ENCODE data around the gene ITGB6. TPM values are rescaled to one million over a fixed set of nuclear protein-coding genes. Genes with fewer than 3 reads are reported as not detected.

ITGB6 gene
- total and polyA plus RNA-seq, 2 donors (not counting 1 experiment from before 2014, with no cell fraction given) = 0.01 TPM; not detected in 1

DNA sequence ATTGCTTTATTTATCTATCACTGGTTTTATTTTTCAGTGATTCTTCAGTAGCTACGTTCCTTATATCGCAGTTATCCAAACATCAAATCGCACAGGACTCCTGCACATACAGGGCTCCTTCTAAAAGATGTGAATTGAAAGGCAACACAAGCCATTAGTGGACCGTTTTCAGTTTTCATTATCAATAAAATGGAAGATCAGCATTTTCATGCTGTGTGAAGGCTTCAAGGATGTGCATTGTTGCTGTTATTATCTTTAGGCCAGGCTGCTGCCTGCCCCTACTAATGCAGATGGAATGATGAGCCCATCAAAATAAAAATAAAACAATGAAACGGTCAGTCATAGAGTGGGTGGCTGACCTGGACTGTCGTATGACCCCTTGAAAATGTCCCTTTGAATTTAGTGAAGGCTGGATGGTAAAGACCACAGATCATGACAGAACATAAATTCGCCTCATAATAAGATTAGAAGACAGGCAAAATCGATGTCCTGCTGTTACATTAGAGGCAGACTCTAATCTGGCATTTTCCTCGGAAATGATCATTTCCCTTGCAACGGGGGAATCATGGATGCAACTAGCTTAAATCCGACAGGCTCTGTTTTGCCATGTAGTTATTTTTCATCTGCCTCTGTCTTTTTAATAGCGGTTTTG is 32.9 kb downstream of the ITGB6 start:
- Histone ChIP-seq H3K4me2 (ENCODE audit: extremely low read depth, insufficient read depth, low read length) (no peak overlapping the region), H3K27ac (ENCODE audit: insufficient read depth, low read length) (no peak overlapping the region), H3K36me3 (ENCODE audit: control insufficient read depth, insufficient read depth, low read length) (no peaks in the 10 kb centered on the region), H4K20me1 (ENCODE audit: control insufficient read depth, extremely low read depth, insufficient read depth, low read length) (no peaks in the 10 kb centered on the region), H3K27me3 (ENCODE audit: control insufficient read depth, insufficient read depth, low read length) (no peaks in the 10 kb centered on the region), H3K79me2 (ENCODE audit: control insufficient read depth, insufficient read depth, low read length) (no peaks in the 10 kb centered on the region), H2AFZ (ENCODE audit: low read length) (no peak overlapping the region), H3K4me3 (replicated peaks in 1 of 4; ENCODE audit: control extremely low read depth in 1 of 4, insufficient read depth in 1 of 4, low read depth in 3 of 4, low read length in 4 of 4) (no peak overlapping the region), H3K9me3 (ENCODE audit: control insufficient read depth, insufficient read depth, low read depth, low read length) (no peaks in the 10 kb centered on the region), H3K9ac (ENCODE audit: insufficient read depth, low read length) (no peak overlapping the region), H3K4me1 (ENCODE audit: control insufficient read depth, extremely low read depth, insufficient read depth, low read length) (no peaks in the 10 kb centered on the region)
- DNase-seq (ENCODE audit: low read depth in 2 of 2) = no peak
- TF ChIP-seq, protein P1, sequence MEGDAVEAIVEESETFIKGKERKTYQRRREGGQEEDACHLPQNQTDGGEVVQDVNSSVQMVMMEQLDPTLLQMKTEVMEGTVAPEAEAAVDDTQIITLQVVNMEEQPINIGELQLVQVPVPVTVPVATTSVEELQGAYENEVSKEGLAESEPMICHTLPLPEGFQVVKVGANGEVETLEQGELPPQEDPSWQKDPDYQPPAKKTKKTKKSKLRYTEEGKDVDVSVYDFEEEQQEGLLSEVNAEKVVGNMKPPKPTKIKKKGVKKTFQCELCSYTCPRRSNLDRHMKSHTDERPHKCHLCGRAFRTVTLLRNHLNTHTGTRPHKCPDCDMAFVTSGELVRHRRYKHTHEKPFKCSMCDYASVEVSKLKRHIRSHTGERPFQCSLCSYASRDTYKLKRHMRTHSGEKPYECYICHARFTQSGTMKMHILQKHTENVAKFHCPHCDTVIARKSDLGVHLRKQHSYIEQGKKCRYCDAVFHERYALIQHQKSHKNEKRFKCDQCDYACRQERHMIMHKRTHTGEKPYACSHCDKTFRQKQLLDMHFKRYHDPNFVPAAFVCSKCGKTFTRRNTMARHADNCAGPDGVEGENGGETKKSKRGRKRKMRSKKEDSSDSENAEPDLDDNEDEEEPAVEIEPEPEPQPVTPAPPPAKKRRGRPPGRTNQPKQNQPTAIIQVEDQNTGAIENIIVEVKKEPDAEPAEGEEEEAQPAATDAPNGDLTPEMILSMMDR (conservative IDR thresholded peaks at IDR 0.05 in 1 of 2, IDR thresholded peaks at IDR 0.05 in 1 of 2; ENCODE audit: low read depth in 1 of 2, low read length in 2 of 2) = no peak
- no peak for TF ChIP-seq EZH2 (IDR thresholded peaks at IDR 0.05; ENCODE audit: low read length, missing control alignments)

DNA sequence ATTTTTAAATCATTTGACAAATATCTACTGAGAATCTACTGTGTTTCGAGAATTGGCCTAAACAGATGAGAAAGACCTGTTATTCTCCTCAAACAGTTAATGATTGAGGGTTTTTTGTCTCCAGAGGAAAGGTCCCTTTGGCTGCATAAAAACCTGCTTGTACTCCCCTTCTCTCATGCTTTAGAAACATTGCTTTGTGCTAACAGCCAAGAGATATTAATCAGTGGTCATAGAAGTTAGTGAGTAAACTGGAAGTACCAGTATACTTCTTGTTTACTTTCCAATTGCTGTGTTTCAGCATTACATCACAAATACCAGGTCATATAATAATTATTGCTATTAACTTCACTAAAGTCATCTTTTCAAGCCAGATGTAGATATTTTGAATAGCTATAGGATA is 34.1 kb downstream of the ITGB6 start:
- H3K27me3 ChIP-seq (ENCODE audit: control insufficient read depth, insufficient read depth, low read length) = no peaks in the 10 kb centered on the region
- no peak overlapping the region for H2AFZ ChIP-seq (ENCODE audit: low read length)
- H3K9me3 ChIP-seq (ENCODE audit: control insufficient read depth, insufficient read depth, low read depth, low read length) = no peaks in the 10 kb centered on the region
- H3K36me3 ChIP-seq (ENCODE audit: control insufficient read depth, insufficient read depth, low read length) = no peaks in the 10 kb centered on the region
- H4K20me1 ChIP-seq (ENCODE audit: control insufficient read depth, extremely low read depth, insufficient read depth, low read length) = no peaks in the 10 kb centered on the region
- no peaks in the 10 kb centered on the region for H3K4me1 ChIP-seq (ENCODE audit: control insufficient read depth, extremely low read depth, insufficient read depth, low read length)
- H3K4me2 ChIP-seq (ENCODE audit: extremely low read depth, insufficient read depth, low read length) = no peak overlapping the region
- no peak overlapping the region for H3K4me3 ChIP-seq (replicated peaks in 1 of 4; ENCODE audit: control extremely low read depth in 1 of 4, insufficient read depth in 1 of 4, low read depth in 3 of 4, low read length in 4 of 4)
- no peak overlapping the region for H3K27ac ChIP-seq (ENCODE audit: insufficient read depth, low read length)
- no peak for DNase-seq (ENCODE audit: low read depth in 2 of 2)
- no peaks in the 10 kb centered on the region for H3K79me2 ChIP-seq (ENCODE audit: control insufficient read depth, insufficient read depth, low read length)
- H3K9ac ChIP-seq (ENCODE audit: insufficient read depth, low read length) = no peak overlapping the region
- TF ChIP-seq EZH2 (IDR thresholded peaks at IDR 0.05; ENCODE audit: low read length, missing control alignments) = no peak
- TF ChIP-seq, protein P1 (conservative IDR thresholded peaks at IDR 0.05 in 1 of 2, IDR thresholded peaks at IDR 0.05 in 1 of 2; ENCODE audit: low read depth in 1 of 2, low read length in 2 of 2) = no peak

DNA sequence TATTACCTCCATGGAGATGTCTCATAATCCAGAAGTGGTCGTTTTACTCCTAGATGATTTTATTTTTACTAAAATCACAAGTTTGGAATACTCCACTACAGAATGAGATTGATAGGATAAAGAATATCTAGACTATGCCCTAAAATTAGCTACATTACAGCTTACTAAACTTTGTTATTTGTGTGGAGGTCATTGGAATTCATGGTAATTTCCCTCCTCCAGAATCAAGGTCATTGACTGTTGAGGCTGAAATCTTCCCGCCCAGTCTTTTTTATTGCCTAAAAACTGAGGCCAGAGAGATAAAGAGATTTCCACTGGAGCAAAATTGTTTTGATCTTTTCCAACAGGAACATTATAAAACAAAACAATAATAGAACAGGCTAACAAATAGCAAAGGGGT is 35.0 kb downstream of the ITGB6 start:
- no peaks in the 10 kb centered on the region for H4K20me1 ChIP-seq (ENCODE audit: control insufficient read depth, extremely low read depth, insufficient read depth, low read length)

More for the DNA sequence above, 35.0 kb downstream of the ITGB6 start:
- Histone ChIP-seq H3K79me2 (ENCODE audit: control insufficient read depth, insufficient read depth, low read length) (no peaks in the 10 kb centered on the region), H3K9me3 (ENCODE audit: control insufficient read depth, insufficient read depth, low read depth, low read length) (no peaks in the 10 kb centered on the region), H3K27ac (ENCODE audit: insufficient read depth, low read length) (no peak overlapping the region), H3K4me1 (ENCODE audit: control insufficient read depth, extremely low read depth, insufficient read depth, low read length) (no peaks in the 10 kb centered on the region), H3K4me3 (replicated peaks in 1 of 4; ENCODE audit: control extremely low read depth in 1 of 4, insufficient read depth in 1 of 4, low read depth in 3 of 4, low read length in 4 of 4) (no peak overlapping the region), H2AFZ (ENCODE audit: low read length) (no peak overlapping the region), H3K9ac (ENCODE audit: insufficient read depth, low read length) (no peak overlapping the region), H3K27me3 (ENCODE audit: control insufficient read depth, insufficient read depth, low read length) (no peaks in the 10 kb centered on the region), H3K4me2 (ENCODE audit: extremely low read depth, insufficient read depth, low read length) (no peak overlapping the region), H3K36me3 (ENCODE audit: control insufficient read depth, insufficient read depth, low read length) (no peaks in the 10 kb centered on the region)
- TF ChIP-seq, protein P1 (conservative IDR thresholded peaks at IDR 0.05 in 1 of 2, IDR thresholded peaks at IDR 0.05 in 1 of 2; ENCODE audit: low read depth in 1 of 2, low read length in 2 of 2) = no peak
- no peak for TF ChIP-seq EZH2 (IDR thresholded peaks at IDR 0.05; ENCODE audit: low read length, missing control alignments)
- no peak for DNase-seq (ENCODE audit: low read depth in 2 of 2)
